Mucosa of stomach (tissue), 1 donor: ENCODE results near the gene SLC4A1AP.

Source experiments
- H3K27me3 ChIP-seq: one replicate; pipeline ENCODE4 v1.7.0; 2013; ENCODE audit warnings: mild to moderate bottlenecking, low read length; ENCODE audit not compliant: control insufficient read depth, insufficient read depth
- H3K36me3 ChIP-seq: one replicate; pipeline ENCODE4 v1.7.0; 2013; ENCODE audit warnings: low read length; ENCODE audit not compliant: control insufficient read depth, insufficient read depth
- H3K4me1 ChIP-seq: one replicate; pipeline ENCODE4 v1.7.0; 2013; ENCODE audit warnings: mild to moderate bottlenecking, low read length; ENCODE audit not compliant: control insufficient read depth, insufficient read depth
- H3K4me3 ChIP-seq: one replicate; pipeline ENCODE4 v1.7.0; 2013; ENCODE audit warnings: low read length
- H3K9ac ChIP-seq: one replicate; pipeline ENCODE4 v1.7.0; 2013; ENCODE audit warnings: mild to moderate bottlenecking, low read length, moderate library complexity
- H3K9me3 ChIP-seq: one replicate; pipeline ENCODE4 v1.7.0; 2013; ENCODE audit warnings: mild to moderate bottlenecking, low read length, moderate library complexity; ENCODE audit not compliant: control insufficient read depth
- donor health status: Pancreatic carcinoma.

SLC4A1AP gene

DNA sequence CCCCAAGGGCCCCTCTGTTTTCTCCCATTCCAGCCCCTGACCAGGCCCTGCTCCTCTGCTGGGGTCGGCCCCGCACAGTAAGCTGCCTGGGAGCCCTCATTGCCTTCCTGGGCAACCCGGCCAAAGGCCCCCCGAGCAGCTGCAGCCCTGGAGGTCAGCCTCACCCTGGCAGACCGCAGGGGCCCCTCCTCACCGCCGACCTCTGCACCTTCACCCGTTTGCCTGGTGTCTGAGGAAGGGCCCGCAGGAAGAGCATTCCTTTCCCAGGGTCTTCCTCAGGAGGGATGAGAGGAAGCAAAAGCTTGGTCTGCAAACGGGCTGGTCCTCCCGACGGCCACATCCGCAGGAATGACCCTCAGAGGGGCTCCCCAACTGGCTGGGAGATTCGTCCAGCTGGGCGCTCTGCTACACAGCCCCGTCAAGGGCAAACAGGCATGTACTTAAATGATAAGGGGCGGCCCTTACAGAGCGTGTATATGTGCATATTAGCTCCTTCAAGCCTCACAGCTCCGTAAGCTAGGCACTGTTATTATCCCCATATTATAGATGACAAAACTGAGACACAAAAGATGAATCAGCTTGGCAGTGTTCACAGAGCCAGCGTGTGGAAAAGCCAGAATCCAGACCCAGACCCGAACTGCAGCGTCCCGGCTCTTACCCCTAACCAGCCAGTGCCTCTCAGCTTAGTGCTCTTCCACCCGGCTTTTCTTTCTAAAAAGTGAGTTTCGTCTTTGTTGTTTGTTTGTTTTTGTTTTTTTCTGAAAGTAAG, 52.8 kb downstream of the SLC4A1AP start:
- Histone ChIP-seq H3K27me3 (peaks cover 10% of the 10 kb centered on the region), H3K4me1 (peaks cover 7% of the 10 kb centered on the region), H3K4me3 (no peak overlapping the region), H3K36me3 (no peaks in the 10 kb centered on the region), H3K9me3 (no peaks in the 10 kb centered on the region), H3K9ac (no peak overlapping the region)

- Histone ChIP-seq H3K9ac (no peak overlapping the region), H3K27me3 (peaks cover 10% of the 10 kb centered on the region), H3K9me3 (no peaks in the 10 kb centered on the region), H3K36me3 (no peaks in the 10 kb centered on the region), H3K4me3 (no peak overlapping the region), H3K4me1 (peaks cover 7% of the 10 kb centered on the region)
Measured at GRCh38 chr2:27717070-27717795, 53.5 kb downstream of the SLC4A1AP start.

DNA sequence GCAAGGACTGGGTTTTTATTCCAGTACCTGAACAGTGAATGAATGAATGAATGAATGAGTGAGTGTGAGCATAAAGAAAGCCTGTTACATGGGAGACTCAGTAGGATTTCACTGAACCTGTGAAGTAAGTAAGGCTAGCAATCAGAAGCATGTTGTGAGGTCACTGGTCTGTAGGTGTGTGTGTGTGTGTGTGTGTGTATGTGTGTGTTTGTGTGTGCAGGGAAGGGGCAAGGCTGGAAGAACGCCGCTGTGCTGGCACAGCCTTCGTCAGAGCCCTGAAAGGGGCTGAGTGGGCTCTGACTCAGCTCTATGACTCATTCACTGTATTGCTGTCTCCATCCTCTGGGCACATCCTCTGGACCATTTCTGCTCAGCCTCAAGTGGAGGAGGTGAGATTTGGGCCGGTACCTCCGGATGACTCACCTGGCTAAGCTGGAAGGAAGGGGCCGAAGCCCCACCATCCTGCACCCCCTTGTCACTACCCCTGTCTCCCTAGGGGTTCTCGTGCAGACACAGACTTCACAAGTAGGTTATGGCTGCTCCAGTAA, 56.4 kb downstream of the SLC4A1AP start:
- H3K4me1 ChIP-seq, result peaks cover 16% of the 10 kb centered on the region
- H3K36me3 ChIP-seq, result no peaks in the 10 kb centered on the region
- H3K4me3 ChIP-seq, result no peak overlapping the region
- no peaks in the 10 kb centered on the region for H3K9me3 ChIP-seq
- no peak overlapping the region for H3K9ac ChIP-seq
- peaks cover 7% of the 10 kb centered on the region for H3K27me3 ChIP-seq

DNA sequence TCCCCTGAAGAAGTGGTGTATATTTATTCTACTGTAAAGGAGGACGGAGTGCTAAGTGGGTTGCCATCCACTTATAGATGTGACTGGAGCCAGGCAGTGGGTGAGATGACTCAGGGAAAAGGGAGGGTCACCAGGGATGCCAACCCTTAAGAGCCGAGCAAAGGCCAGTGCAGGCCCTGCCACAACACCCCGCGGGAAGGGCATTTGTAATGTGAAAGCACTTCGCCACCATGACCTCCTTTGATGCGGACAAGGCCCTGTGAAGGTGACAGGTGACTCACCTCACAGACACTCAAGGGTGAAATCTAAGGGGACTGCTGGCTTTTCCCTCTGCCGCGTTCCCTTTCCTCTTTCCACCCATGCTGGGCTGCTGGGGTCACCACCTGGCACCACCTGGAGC, 57.6 kb downstream of the SLC4A1AP start:
- Histone ChIP-seq H3K36me3 (no peaks in the 10 kb centered on the region), H3K9me3 (no peaks in the 10 kb centered on the region), H3K27me3 (peaks cover under 1% of the 10 kb centered on the region)

GRCh38 chr2:27721884-27722485, 58.3 kb downstream of the SLC4A1AP start:
- Histone ChIP-seq H3K4me1 (peaks cover 13% of the 10 kb centered on the region), H3K9me3 (no peaks in the 10 kb centered on the region), H3K36me3 (no peaks in the 10 kb centered on the region)

More for the DNA sequence above, 57.6 kb downstream of the SLC4A1AP start:
- Histone ChIP-seq H3K9ac (no peak overlapping the region), H3K4me3 (no peak overlapping the region), H3K4me1 (peaks cover 13% of the 10 kb centered on the region)

GRCh38 chr2:27723372-27724144, 59.9 kb downstream of the SLC4A1AP start:
- peak overlapping the region; percentile 35 for H3K9ac ChIP-seq
- peaks cover 16% of the 10 kb centered on the region for H3K4me1 ChIP-seq
- H3K4me3 ChIP-seq, result no peak overlapping the region
- H3K36me3 ChIP-seq, result no peaks in the 10 kb centered on the region
- H3K9me3 ChIP-seq, result no peaks in the 10 kb centered on the region
- H3K27me3 ChIP-seq, result no peaks in the 10 kb centered on the region

More at GRCh38 chr2:27721884-27722485, 58.3 kb downstream of the SLC4A1AP start:
- H3K9ac ChIP-seq, result no peak overlapping the region
- no peak overlapping the region for H3K4me3 ChIP-seq
- H3K27me3 ChIP-seq, result no peaks in the 10 kb centered on the region

DNA sequence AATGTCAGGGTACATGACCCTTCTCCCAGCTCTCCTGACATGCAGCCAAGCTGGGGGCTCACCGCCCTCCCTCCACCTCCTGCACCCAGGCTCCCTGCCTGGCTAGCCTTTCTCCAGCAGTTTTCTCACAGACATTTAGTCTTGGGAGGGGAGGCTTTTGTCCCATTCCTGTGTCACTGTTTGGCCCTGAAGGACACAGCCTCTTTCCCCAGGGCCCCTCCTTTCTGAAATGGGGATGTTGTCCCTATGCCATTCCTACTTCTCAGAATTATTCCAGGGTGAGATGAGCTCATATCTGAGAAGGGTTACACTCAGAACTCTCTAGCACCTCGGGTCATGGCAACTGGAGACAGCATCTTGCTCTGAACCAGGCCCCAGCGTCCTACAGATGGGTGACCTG, 60.5 kb downstream of the SLC4A1AP start:
- peaks cover 21% of the 10 kb centered on the region for H3K4me1 ChIP-seq
- no peaks in the 10 kb centered on the region for H3K36me3 ChIP-seq
- H3K9ac ChIP-seq, result peak overlapping the region; percentile 35
- no peaks in the 10 kb centered on the region for H3K9me3 ChIP-seq
- H3K27me3 ChIP-seq, result no peaks in the 10 kb centered on the region
- H3K4me3 ChIP-seq, result no peak overlapping the region

DNA sequence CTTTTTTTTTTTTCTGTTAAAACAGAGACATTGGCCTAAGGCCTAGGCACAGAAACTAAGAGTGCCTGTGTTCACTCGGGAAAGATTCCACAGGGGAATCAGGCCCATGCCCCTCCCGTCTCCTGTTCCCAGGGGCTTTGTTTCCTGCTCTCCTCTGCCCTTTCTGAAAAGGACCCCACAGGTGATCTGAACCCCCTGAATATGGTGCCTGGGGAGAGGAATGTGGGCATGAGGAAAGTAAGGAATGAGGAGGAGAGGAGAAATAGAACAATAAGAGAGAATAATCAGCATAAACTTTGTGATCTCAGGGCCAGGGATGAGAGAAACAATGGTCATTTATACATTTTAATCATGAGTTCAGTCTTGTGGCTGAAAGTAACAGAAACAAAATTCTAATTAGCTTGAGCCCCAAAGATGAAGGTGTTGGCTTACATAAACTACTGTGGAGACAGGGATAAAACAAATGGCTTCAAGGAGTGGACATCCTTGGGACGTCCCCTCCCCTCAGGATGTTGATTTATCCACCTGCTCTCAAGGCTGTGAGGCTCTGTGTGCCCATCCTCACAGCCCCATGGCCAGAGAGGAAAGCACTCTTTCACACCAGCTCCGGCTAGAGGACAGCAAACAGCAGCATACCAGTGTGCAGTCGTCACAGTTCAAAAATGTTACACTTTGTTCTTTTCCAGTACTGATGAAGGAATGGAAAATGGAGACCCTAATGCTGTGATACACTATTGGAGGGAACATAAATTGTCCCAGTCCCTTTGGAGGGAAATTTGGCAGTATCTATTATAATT, 61.4 kb downstream of the SLC4A1AP start:
- Histone ChIP-seq H3K4me3 (no peak overlapping the region), H3K9me3 (no peaks in the 10 kb centered on the region), H3K4me1 (peaks cover 29% of the 10 kb centered on the region), H3K36me3 (no peaks in the 10 kb centered on the region), H3K9ac (no peak overlapping the region), H3K27me3 (no peaks in the 10 kb centered on the region)

DNA sequence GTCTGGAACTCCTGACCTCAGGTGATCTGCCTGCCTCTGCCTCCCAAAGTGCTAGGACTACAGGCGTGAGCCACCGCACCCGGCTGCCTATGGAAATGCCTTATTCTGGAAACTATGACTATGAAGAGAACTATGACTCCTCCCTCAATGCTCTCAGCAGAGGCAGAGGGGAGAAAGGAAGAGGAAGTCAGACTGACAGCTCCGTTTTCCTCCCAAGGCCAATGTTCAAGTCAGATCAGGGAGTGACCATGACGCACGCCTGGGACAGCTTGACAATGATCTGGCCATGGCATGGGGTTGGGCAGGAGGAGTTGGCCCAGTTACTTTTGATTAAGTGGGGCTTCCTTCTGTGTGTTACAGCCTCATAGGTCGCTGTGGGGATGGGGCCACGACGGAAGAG, 63.6 kb downstream of the SLC4A1AP start:
- H3K9ac ChIP-seq, result no peak overlapping the region
- H3K27me3 ChIP-seq, result no peaks in the 10 kb centered on the region
- H3K9me3 ChIP-seq, result no peaks in the 10 kb centered on the region
- H3K36me3 ChIP-seq, result no peaks in the 10 kb centered on the region
- peaks cover 37% of the 10 kb centered on the region for H3K4me1 ChIP-seq
- H3K4me3 ChIP-seq, result no peak overlapping the region

DNA sequence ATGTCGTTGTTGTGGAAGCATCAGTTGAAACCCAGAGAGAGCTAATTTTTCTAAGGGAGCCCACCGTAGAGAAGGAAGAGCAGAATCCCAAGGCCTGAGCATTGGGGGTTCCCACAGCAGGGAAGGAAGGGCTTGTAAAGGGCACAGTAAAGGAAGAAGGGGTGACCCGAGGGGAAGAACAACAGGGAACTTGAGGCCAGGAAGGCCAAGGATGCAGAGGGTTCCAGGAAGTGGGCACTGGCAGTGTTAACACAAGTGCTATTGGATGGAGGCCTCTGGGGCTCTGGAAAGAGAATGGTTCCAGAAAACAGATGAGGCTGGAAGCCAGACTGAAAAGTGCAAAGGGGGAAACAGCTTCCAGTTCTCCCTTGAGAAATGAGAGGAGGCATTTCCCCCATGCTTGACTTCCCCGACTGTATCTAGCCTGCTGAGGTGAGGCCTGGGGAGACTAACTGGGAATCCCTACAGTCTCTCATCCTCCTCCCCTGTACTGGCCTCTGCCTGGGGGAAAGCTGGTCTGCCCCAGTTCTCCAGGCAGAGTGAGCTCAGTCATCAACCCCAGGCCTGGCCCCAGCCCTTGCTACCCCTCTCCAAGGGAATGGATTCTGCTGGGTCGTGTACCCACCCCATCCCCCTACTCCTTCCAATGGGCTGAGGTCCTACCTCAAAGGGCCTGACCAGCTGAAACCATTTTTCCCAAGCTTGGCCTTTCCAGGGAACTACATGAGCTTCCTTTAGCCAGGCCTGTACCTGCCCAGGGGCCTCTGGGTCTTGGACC, 64.6 kb downstream of the SLC4A1AP start:
- H3K36me3 ChIP-seq, result no peaks in the 10 kb centered on the region
- no peaks in the 10 kb centered on the region for H3K9me3 ChIP-seq
- H3K4me1 ChIP-seq, result peaks cover 35% of the 10 kb centered on the region
- H3K4me3 ChIP-seq, result no peak overlapping the region
- no peak overlapping the region for H3K9ac ChIP-seq
- no peaks in the 10 kb centered on the region for H3K27me3 ChIP-seq
